ENCODE results near the gene MAT2A.
"Not testable (repeated sequence)": the region's sequence is repeated elsewhere in the genome, so short reads cannot be mapped to it uniquely, and the experiment has no call there.

The MAT2A gene

GRCh38 chr2:85524336-85524908 lies 14.5 kb upstream of the MAT2A start:
- DNase-seq (ENCODE audit: low read depth): no peak

DNA sequence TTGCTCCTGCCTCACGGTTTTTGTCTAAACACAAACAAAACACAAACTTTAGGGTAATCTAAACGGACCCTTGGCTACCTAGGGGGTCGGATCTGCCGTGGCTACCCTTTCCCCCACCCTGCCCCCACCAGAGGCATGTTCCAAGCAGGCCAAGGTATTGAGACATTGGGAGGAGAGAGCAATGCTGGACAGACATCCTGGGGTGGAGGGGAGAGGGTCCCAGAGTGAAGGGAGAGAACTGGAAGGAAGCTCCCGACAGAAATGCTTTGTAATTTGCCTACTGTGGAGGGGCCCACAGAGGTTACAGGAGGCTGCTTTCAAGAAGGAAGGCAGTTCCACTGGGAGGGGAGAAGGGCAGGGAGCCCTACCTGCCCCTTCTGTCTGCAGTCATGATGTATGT lies 13.9 kb upstream of the MAT2A start:
- DNase-seq (ENCODE audit: low read depth): no peak

DNA sequence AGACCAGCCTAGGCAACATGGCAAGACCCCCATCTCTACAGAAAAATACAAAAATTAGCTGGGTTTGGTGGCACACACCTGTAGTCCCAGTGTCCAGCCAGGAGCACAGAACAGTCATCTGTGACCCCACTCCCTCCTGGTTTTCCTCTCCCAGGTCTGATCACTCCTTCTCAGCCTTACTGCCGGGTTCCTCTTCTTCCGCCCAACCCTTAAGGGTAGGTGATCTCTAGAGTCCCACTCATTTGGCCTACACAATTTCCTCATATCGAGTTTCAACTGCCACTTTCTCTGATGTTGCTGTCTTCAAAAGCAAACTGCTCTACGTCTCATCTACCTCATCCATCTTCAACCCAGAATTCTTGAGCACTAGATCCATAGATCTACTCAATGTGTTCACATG lies 13.4 kb upstream of the MAT2A start:
- DNase-seq (ENCODE audit: low read depth): no peak

- no peak for DNase-seq (ENCODE audit: low read depth)
Measured at GRCh38 chr2:85527787-85528186, 11.2 kb upstream of the MAT2A start.

- no peak for DNase-seq (ENCODE audit: low read depth)
Measured at GRCh38 chr2:85528355-85528754, 10.6 kb upstream of the MAT2A start.

GRCh38 chr2:85529809-85530208 lies 9.2 kb upstream of the MAT2A start:
- DNase-seq (ENCODE audit: low read depth): no peak

- no peak for DNase-seq (ENCODE audit: low read depth)
Measured at GRCh38 chr2:85531589-85531988, 7.4 kb upstream of the MAT2A start.

- DNase-seq (ENCODE audit: low read depth): no peak
Measured at GRCh38 chr2:85534099-85534498, 4.9 kb upstream of the MAT2A start.

- no peak for DNase-seq (ENCODE audit: low read depth)
Measured at GRCh38 chr2:85534881-85535280, 4.1 kb upstream of the MAT2A start.

DNA sequence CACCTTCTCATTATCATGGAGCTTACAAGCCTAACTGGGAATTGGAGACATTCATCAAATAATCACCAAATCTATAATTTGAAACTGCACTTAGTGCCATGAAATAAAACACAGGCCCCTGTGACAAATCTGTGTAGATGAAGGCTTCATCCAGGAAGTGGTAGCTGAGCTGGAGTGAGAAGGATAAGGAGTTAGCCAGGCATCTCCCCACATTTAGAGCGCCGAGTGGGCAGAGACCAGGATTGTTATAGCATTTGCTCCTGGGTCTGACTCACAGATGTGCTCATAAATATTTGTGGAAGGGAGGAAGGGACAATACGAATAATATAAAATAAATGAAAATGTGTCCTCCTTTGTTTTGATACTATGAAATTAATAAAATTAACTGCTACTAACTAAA lies 2.5 kb upstream of the MAT2A start:
- no peak for DNase-seq (ENCODE audit: low read depth)

DNA sequence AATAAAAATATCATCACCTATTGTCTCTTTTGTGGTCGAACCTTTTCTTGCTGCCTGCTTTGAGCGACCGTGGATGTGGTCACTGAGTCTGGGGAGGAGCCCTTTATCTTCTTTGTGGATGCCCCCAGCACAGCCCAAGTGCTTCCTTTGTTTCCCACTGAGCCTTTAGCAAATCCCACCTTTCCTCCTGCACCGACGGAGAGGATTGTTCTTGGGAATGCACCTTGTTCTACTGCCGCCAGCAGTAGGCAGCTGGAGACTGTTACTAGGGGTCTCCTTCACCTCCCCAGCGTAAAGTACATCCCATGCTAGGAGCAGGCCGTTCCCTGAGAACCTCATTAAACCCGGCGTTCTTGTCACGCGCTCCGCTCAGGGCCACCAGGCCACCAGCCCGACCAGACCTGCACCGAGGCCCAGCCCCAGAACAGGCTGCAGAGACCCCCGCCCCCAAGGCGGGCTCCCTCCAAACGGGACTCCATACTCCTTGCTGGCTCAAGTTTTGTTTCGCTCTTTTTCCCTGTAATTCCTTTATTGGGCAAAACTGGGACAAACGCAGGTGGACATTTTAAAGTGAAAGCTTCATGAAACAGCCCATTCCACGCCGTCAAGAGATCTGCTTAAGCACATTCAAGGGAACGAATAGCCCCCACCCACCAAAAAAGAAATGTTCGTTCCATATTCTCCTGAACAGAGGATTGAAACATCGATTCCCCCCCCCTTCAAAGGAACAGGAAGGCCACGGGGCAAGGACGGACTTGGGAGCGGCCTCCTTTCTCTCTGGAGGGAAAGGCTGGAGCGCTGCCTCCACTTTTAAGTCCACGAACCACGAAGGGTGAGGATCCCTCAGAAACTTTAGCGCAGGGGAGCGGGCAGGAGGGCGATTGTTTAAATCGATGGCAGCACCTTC lies 1.1 kb upstream of the MAT2A start:
- no peak for DNase-seq (ENCODE audit: low read depth)

DNA sequence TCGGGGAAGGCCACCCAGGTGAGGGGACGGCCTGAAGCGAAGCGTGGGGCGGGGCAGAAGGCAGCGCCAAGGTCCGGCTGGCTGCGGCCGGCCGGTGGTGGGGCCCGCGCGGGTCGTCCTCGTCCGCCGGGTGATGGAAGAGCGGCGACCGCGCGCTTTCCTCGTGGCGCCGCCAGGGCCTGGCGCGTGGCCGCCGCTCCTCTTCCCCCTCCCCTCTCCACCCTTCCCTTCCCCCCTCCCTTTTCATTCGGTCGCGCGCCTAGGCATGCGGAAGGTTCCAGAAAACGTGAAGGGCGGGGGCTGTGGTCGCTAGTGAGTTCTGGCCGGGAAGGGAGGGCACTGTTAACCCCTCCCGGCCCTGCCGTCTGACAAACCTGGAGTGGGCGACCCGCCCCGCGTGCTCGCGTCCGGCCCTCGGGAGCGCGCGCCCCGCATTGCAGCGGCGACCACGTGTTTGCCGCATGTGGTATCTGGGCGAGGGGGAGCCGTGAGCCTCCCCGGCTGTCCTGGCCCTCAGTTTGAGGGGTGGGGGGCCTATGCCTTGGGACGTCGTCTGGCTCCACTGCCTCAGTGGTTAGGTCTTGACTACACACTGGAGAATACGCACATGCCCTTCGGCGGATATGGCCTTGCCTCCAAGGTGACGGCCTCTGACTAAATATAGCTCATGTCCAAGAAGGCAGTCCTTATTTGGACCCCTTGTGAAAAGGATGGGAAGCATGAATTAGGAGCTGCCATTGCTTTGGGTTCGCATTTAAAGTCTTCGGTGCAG lies 579 bp downstream of the MAT2A start:
- peak; percentile 53 for DNase-seq (ENCODE audit: low read depth)

GRCh38 chr2:85540133-85540648 lies 1.2 kb downstream of the MAT2A start:
- DNase-seq (ENCODE audit: low read depth): no peak

DNA sequence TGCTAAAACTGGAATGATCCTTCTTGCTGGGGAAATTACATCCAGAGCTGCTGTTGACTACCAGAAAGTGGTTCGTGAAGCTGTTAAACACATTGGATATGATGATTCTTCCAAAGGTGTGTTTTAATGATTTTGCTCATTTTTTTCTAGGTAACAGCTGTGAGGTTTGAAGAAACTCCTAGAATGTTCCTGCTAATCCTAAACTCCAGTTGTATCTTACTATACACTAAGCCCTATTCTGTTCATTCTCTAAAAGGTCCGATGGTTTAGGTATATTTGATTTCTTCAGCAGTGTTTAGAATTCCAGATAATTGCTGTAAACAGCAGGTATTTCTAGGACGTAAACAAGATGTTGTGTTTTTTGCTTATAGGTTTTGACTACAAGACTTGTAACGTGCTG lies 2.3 kb downstream of the MAT2A start:
- DNase-seq (ENCODE audit: low read depth): no peak

DNA sequence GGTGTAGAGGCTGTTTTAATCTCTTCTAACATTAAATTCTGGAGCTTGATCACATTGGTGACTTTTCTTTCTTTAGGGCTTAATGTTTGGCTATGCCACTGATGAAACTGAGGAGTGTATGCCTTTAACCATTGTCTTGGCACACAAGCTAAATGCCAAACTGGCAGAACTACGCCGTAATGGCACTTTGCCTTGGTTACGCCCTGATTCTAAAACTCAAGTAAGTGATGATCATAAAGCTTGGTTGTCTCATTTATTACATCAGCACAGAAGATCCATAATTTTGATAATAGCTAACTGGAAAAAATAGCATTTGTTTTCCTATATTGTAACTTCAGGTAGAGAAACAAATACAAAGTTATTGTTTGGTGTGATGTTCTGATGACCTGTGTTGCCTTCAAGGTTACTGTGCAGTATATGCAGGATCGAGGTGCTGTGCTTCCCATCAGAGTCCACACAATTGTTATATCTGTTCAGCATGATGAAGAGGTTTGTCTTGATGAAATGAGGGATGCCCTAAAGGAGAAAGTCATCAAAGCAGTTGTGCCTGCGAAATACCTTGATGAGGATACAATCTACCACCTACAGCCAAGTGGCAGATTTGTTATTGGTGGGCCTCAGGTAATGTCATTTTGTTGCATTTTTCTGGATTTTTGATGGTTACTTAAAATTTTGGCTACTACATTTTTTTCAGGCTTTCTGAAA lies 2.9 kb downstream of the MAT2A start:
- DNase-seq (ENCODE audit: low read depth): no peak

GRCh38 chr2:85542777-85543176 lies 3.8 kb downstream of the MAT2A start:
- no peak for DNase-seq (ENCODE audit: low read depth)

- not testable (repeated sequence) for DNase-seq (ENCODE audit: low read depth)
Measured at GRCh38 chr2:85544254-85544691, 5.3 kb downstream of the MAT2A start.

DNA sequence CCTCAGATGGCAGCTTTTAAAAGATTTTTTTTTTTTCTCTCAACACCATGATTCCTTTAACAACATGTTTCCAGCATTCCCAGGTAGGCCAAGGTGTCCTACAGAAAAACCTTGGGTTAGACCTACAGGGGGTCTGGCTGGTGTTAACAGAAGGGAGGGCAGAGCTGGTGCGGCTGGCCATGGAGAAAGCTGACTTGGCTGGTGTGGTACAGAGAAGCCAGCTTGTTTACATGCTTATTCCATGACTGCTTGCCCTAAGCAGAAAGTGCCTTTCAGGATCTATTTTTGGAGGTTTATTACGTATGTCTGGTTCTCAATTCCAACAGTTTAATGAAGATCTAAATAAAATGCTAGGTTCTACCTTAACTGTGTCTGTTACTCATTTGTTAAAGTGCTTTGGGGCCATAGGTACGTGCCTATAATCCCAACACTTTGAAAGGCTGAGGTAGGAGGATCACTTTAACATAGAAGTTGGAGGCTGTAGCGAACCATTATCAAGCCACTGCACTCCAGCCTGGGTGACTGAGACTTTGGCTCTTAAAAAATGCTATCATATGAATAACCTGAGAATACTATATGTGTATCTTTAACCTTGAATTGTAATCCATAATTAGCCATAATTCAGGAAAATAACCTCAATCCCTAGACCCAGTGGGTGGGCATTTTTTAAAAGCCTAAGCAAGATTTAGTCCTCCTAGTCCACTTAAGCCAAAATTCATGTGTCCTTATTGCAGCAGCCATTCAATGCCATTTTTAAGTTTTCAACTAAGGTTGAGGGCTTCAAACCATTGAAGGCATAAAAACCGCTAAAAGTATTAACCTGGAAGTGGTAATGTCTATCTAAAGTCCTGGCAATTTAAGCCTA lies 6.2 kb downstream of the MAT2A start:
- not testable (repeated sequence) for DNase-seq (ENCODE audit: low read depth)

DNA sequence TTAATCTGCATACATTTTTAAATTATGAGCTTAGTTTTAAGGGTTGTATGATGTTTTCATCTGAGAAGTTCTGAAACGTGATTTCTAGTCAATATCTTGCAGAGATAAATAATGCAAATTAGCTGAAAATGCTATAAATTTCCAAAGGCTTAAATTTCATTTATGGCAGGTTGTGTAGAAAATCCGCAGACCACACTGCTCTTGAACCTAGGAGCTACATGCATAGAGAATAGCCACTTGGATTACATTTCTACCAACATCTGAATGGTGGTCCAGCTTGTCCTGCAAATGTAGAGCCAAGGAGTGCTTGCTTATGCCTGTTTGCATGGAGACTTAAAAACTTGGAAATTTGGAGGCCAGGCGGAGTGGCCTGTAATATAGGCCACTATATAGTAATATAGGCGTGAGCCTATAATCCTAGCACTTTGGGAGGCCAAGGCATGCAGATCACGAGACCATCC lies 6.8 kb downstream of the MAT2A start:
- DNase-seq (ENCODE audit: low read depth): no peak

GRCh38 chr2:85547089-85547858 lies 8.3 kb downstream of the MAT2A start:
- no peak for DNase-seq (ENCODE audit: low read depth)
